ENCODE results near the gene TMEM231. TPM values are rescaled to one million over a fixed set of nuclear protein-coding genes. Genes with fewer than 3 reads are reported as not detected.

The TMEM231 gene
- total RNA-seq, 1 experiment from 2014 or later, result 9.0 TPM

DNA sequence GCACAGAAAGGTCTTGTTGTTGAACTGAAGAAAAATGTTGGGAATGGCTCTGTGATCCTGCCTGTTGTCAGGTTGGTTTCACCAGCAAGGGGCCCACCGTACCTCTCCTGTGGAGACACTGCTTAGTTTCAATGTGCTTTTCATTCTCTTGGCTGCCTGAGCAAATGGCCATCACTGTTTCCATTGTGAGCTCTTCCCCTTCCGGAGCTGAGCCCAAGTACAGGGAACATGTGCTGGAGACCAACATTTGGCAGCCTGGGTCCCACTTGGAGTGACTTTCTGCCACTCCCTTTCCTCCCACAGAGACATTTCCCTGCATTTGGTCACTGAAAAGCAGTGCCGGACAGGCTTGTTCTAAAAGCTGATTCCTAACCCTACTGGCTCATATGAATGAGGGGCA lies 33.3 kb upstream of the TMEM231 start:
- POLR2A ChIA-PET, result no interaction called here
- Histone ChIP-seq H3K27ac (ENCODE audit: low read length) (no peak overlapping the region), H3K36me3 (ENCODE audit: control insufficient read depth, insufficient read depth, low read length) (no peaks in the 10 kb centered on the region), H3K4me1 (ENCODE audit: control insufficient read depth, insufficient read depth, low read length) (no peaks in the 10 kb centered on the region), H3K27me3 (ENCODE audit: control insufficient read depth, insufficient read depth, low read length) (no peaks in the 10 kb centered on the region), H3K4me3 (ENCODE audit: low read depth in 2 of 2, low read length in 2 of 2) (no peak overlapping the region), H3K9me3 (ENCODE audit: control insufficient read depth, insufficient read depth, low read depth, low read length) (no peaks in the 10 kb centered on the region)
- no peak for DNase-seq (ENCODE audit: low read depth, low spot score)
- in situ Hi-C loops (cut with HindIII; ENCODE audit: low pct_unique_long_range_greater_than_20kb, low sequenced_read_pairs) (no loop called here), intact Hi-C loops (cut with micrococcal nuclease; ENCODE audit: unreplicated experiment) (no loop called here)
- BruUV-seq (replicated peaks), result no TSS peak
- no peak for ATAC-seq
- TF ChIP-seq POLR2AphosphoS5 (IDR thresholded peaks at IDR 0.05; ENCODE audit: low read depth, low read length), result no peak
- TF ChIP-seq, protein P1, sequence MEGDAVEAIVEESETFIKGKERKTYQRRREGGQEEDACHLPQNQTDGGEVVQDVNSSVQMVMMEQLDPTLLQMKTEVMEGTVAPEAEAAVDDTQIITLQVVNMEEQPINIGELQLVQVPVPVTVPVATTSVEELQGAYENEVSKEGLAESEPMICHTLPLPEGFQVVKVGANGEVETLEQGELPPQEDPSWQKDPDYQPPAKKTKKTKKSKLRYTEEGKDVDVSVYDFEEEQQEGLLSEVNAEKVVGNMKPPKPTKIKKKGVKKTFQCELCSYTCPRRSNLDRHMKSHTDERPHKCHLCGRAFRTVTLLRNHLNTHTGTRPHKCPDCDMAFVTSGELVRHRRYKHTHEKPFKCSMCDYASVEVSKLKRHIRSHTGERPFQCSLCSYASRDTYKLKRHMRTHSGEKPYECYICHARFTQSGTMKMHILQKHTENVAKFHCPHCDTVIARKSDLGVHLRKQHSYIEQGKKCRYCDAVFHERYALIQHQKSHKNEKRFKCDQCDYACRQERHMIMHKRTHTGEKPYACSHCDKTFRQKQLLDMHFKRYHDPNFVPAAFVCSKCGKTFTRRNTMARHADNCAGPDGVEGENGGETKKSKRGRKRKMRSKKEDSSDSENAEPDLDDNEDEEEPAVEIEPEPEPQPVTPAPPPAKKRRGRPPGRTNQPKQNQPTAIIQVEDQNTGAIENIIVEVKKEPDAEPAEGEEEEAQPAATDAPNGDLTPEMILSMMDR (IDR thresholded peaks at IDR 0.05), result no peak
- no peak for TF ChIP-seq SIN3A (IDR thresholded peaks at IDR 0.05; ENCODE audit: borderline replicate concordance, insufficient read depth, low read depth, low read length)
- TF ChIP-seq, protein P2, sequence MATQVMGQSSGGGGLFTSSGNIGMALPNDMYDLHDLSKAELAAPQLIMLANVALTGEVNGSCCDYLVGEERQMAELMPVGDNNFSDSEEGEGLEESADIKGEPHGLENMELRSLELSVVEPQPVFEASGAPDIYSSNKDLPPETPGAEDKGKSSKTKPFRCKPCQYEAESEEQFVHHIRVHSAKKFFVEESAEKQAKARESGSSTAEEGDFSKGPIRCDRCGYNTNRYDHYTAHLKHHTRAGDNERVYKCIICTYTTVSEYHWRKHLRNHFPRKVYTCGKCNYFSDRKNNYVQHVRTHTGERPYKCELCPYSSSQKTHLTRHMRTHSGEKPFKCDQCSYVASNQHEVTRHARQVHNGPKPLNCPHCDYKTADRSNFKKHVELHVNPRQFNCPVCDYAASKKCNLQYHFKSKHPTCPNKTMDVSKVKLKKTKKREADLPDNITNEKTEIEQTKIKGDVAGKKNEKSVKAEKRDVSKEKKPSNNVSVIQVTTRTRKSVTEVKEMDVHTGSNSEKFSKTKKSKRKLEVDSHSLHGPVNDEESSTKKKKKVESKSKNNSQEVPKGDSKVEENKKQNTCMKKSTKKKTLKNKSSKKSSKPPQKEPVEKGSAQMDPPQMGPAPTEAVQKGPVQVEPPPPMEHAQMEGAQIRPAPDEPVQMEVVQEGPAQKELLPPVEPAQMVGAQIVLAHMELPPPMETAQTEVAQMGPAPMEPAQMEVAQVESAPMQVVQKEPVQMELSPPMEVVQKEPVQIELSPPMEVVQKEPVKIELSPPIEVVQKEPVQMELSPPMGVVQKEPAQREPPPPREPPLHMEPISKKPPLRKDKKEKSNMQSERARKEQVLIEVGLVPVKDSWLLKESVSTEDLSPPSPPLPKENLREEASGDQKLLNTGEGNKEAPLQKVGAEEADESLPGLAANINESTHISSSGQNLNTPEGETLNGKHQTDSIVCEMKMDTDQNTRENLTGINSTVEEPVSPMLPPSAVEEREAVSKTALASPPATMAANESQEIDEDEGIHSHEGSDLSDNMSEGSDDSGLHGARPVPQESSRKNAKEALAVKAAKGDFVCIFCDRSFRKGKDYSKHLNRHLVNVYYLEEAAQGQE (IDR thresholded peaks at IDR 0.05; ENCODE audit: insufficient read depth in 1 of 2, low read depth in 2 of 2, low read length in 1 of 2), result no peak
- TF ChIP-seq TCF7L2 (IDR thresholded peaks at IDR 0.05; ENCODE audit: low read depth, low read length), result no peak
- CTCF ChIA-PET, result no interaction called here

DNA sequence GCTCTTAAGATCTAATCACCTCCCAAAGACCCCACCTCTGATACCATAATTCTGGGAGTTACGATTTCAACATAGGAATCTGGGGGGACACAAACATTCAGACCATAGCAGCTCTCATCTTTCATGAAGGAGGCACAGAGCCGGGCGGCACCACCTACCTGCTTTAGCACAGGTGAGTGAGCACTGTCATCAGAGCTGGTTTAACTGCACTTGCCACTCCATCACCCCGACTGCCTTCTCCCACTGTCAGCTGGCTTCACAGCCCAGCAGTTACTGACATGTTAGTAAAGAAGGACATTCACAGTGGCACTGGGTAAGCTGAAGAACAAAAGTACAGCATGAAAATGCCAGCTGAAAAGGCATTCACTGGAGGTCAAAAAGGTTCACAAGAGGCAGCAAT lies 32.7 kb upstream of the TMEM231 start:
- ChIA-PET CTCF (no interaction called here), POLR2A (interaction anchor here (0.5 kb wide), 1 partner anchor 45 kb away, joined by 3 read pairs; no protein-coding TSS in a partner anchor)
- intact Hi-C loops (cut with micrococcal nuclease; ENCODE audit: unreplicated experiment) (no loop called here), in situ Hi-C loops (cut with HindIII; ENCODE audit: low pct_unique_long_range_greater_than_20kb, low sequenced_read_pairs) (no loop called here)
- Histone ChIP-seq H3K36me3 (ENCODE audit: control insufficient read depth, insufficient read depth, low read length) (no peaks in the 10 kb centered on the region), H3K4me3 (ENCODE audit: low read depth in 2 of 2, low read length in 2 of 2) (no peak overlapping the region), H3K9me3 (ENCODE audit: control insufficient read depth, insufficient read depth, low read depth, low read length) (no peaks in the 10 kb centered on the region), H3K27me3 (ENCODE audit: control insufficient read depth, insufficient read depth, low read length) (no peaks in the 10 kb centered on the region), H3K27ac (ENCODE audit: low read length) (no peak overlapping the region), H3K4me1 (ENCODE audit: control insufficient read depth, insufficient read depth, low read length) (no peaks in the 10 kb centered on the region)
- DNase-seq (ENCODE audit: low read depth, low spot score), result no peak
- ATAC-seq, result no peak
- BruUV-seq (replicated peaks), result no TSS peak
- TF ChIP-seq TCF7L2 (IDR thresholded peaks at IDR 0.05; ENCODE audit: low read depth, low read length), result no peak
- TF ChIP-seq, protein P2 (IDR thresholded peaks at IDR 0.05; ENCODE audit: insufficient read depth in 1 of 2, low read depth in 2 of 2, low read length in 1 of 2), result no peak
- TF ChIP-seq POLR2AphosphoS5 (IDR thresholded peaks at IDR 0.05; ENCODE audit: low read depth, low read length), result no peak
- TF ChIP-seq, protein P1 (IDR thresholded peaks at IDR 0.05), result no peak
- TF ChIP-seq SIN3A (IDR thresholded peaks at IDR 0.05; ENCODE audit: borderline replicate concordance, insufficient read depth, low read depth, low read length), result no peak
